Ovary (tissue), 3 donors: Measurements from ENCODE around the gene TXN2.

Experiments used
- CTCF ChIP-seq, 3 donors: fragments of 450-650 bp in 2 of 3; fragments of 200-600 bp in 1 of 3; IDR thresholded peaks; one replicate each; pipeline versions ENCODE4 v1.5.1 to v1.8.0; 2016 to 2022; ENCODE audit warnings: antibody characterized with exemption in 3 of 3, mild to moderate bottlenecking in 1 of 3
- EP300 ChIP-seq: sonication (generic); formaldehyde crosslinking; IDR thresholded peaks from one replicate; pipeline ENCODE4 v1.6.1; 2017; ENCODE audit warnings: antibody characterized with exemption
- donor health status: DM: no; HTN: no; CAD: no.

- TF ChIP-seq CTCF (IDR thresholded peaks at IDR 0.05): no peak
- TF ChIP-seq EP300: no peak
Observed at GRCh38 chr22:36512333-36512732, 30.9 kb upstream of the TXN2 start.
